ENCODE results near the gene ADAMTS17. TPM values are rescaled to one million over a fixed set of nuclear protein-coding genes. Genes with fewer than 3 reads are reported as not detected.
"Not testable (repeated sequence)": the region's sequence is repeated elsewhere in the genome, so short reads cannot be mapped to it uniquely, and the experiment has no call there.

ADAMTS17 gene
- total and polyA plus RNA-seq, 9 of the 15 experiments (the other 6 are each of a cell fraction or from before 2014, with no cell fraction given) = 0.01 to 0.14 (median 0.07) TPM; not detected in 6

DNA sequence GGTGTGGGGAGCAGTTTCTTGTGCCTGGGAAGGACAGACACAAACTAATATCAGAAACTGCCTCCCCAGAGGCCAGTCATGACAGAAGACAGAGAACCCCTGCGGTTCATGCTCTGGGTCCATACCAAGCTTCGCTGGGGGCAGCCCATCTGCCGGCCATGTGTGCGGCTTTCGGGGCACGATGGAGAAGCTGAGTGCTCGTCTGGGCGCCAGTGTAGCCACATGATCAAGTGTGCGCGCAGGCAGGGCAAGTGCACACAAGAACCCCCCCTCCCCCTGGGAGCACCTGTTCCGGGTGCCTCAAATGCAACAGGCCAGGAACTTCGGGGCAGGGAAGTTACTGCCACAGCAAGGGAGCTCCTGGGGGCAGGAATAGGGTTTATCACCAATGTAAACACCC is 1.8 kb downstream of the ADAMTS17 start (continued):
- TF ChIP-seq, protein P1, sequence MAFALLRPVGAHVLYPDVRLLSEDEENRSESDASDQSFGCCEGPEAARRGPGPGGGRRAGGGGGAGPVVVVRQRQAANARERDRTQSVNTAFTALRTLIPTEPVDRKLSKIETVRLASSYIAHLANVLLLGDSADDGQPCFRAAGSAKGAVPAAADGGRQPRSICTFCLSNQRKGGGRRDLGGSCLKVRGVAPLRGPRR (CRISPR knock-in tag; IDR thresholded peaks at IDR 0.05) = no peak

DNA sequence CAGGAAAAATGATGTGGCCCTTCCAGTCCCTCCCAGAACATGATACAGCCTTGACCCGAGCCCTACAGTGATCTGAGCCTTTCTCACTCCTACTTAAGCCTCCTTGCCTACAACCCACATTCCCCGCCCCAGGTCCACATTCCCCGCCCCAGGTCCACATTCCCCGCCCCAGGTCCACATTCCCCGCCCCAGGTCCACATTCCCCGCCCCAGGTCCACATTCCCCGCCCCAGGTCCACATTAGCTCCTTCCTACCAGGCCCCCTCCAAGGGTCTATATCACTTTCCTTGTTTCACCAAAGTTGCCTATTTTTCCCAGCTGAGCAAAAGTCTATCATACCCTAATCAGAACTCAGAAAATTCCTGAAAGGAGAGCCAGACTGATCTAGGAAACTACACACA is 2.3 kb downstream of the ADAMTS17 start:
- H3K27ac ChIP-seq (ENCODE audit: extremely low read depth, low read depth, low read length); H3K36me3 ChIP-seq (ENCODE audit: control insufficient read depth, insufficient read depth, low read length); in situ Hi-C loops (cut with MboI); intact Hi-C loops (cut with micrococcal nuclease); H2AFZ ChIP-seq (ENCODE audit: low read depth, low read length); H3K9ac ChIP-seq (ENCODE audit: insufficient read depth in 1 of 2, low read depth in 2 of 2, low read length in 2 of 2); H3K9me1 ChIP-seq (ENCODE audit: control insufficient read depth, insufficient read depth, low read length); H3K79me2 ChIP-seq (ENCODE audit: control insufficient read depth, insufficient read depth, low read length); ATAC-seq; H3K9me3 ChIP-seq (replicated peaks; ENCODE audit: control insufficient read depth, insufficient read depth, low read depth, low read length); FAIRE-seq; BruUV-seq (replicated peaks); H3K4me3 ChIP-seq; H3K4me2 ChIP-seq (ENCODE audit: insufficient read depth, low read length); H4K20me1 ChIP-seq (replicated peaks; ENCODE audit: control insufficient read depth, insufficient read depth, low read length); CTCF ChIA-PET (ENCODE audit: low intra/inter-chr PET ratio); DNase-seq (ENCODE audit: extremely low read depth in 1 of 4, low spot score in 3 of 4); H3K4me1 ChIP-seq (replicated peaks in 1 of 2; ENCODE audit: control insufficient read depth in 2 of 2, insufficient read depth in 2 of 2, low read length in 2 of 2): not testable (repeated sequence)
- 0% methylated on average over 1 of the region's 7 CpGs for WGBS (ENCODE audit: insufficient coverage, low coverage, missing lambda C conversion rate)
- POLR2A ChIA-PET = interaction anchor here (0.6 to 1.2 kb wide), 4 partner anchors 9 to 388 kb away, joined by 3 read pairs; no protein-coding TSS in a partner anchor
- H3K27me3 ChIP-seq (ENCODE audit: control insufficient read depth in 2 of 2, insufficient read depth in 2 of 2, low read length in 2 of 2) = peaks cover 2 to 26% of the 10 kb centered on the region in 2 experiments; a peak in 3 of 5 replicates

DNA sequence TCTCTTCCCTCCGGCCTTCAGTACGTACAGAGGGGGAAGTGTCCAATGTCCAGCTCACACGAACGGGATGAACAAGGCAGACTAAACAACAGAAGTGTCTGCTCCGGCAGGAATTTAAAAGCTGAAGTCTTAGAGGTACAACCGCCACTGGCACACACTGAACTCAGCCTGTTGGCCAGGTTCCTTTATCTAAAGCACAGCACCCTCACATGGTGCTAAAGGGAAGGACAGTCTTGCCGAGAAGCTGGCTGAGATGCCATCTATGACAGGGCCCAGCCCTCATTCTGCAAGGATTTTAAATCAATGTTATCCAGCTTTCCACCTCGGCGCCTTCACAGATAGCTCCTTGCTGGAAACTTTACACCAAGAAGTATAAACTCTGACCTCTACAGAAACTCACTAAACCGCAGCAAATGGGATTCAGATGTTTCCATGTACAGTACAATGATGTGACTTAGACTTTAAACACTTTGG is 2.8 kb downstream of the ADAMTS17 start:
- no peak overlapping the region for H3K9ac ChIP-seq (ENCODE audit: insufficient read depth in 1 of 2, low read depth in 2 of 2, low read length in 2 of 2)
- no peaks in the 10 kb centered on the region for H3K9me1 ChIP-seq (ENCODE audit: control insufficient read depth, insufficient read depth, low read length)
- H3K79me2 ChIP-seq (ENCODE audit: control insufficient read depth, insufficient read depth, low read length) = no peaks in the 10 kb centered on the region
- intact Hi-C loops (cut with micrococcal nuclease) (no loop called here), in situ Hi-C loops (cut with MboI) (no loop called here)
- no peak overlapping the region for H3K4me3 ChIP-seq
- peak in 3 of 4 experiments; percentile 16 to 23 (median 20) for DNase-seq (ENCODE audit: extremely low read depth in 1 of 4, low spot score in 3 of 4)
- no peaks in the 10 kb centered on the region for H4K20me1 ChIP-seq (replicated peaks; ENCODE audit: control insufficient read depth, insufficient read depth, low read length)
- no peaks in the 10 kb centered on the region for H3K9me3 ChIP-seq (replicated peaks; ENCODE audit: control insufficient read depth, insufficient read depth, low read depth, low read length)
- peaks cover 2 to 30% of the 10 kb centered on the region in 2 experiments; a peak in 3 of 5 replicates for H3K27me3 ChIP-seq (ENCODE audit: control insufficient read depth in 2 of 2, insufficient read depth in 2 of 2, low read length in 2 of 2)
- peaks cover 0 to 7% of the 10 kb centered on the region in 2 experiments; a peak in 1 of 5 replicates for H3K4me1 ChIP-seq (replicated peaks in 1 of 2; ENCODE audit: control insufficient read depth in 2 of 2, insufficient read depth in 2 of 2, low read length in 2 of 2)
- no peaks in the 10 kb centered on the region for H3K36me3 ChIP-seq (ENCODE audit: control insufficient read depth, insufficient read depth, low read length)
- ChIA-PET CTCF (ENCODE audit: low intra/inter-chr PET ratio) (no interaction called here), POLR2A (interaction anchor here (0.6 to 1.2 kb wide), 4 partner anchors 8 to 388 kb away, joined by 3 read pairs; no protein-coding TSS in a partner anchor)
- 0% methylated on average over 10 of the region's 10 CpGs for WGBS (ENCODE audit: insufficient coverage, low coverage, missing lambda C conversion rate)
- FAIRE-seq = no peak
- H2AFZ ChIP-seq (ENCODE audit: low read depth, low read length) = no peak overlapping the region
- no peak overlapping the region for H3K4me2 ChIP-seq (ENCODE audit: insufficient read depth, low read length)
- ATAC-seq = peak; percentile 79
- no peak overlapping the region for H3K27ac ChIP-seq (ENCODE audit: extremely low read depth, low read depth, low read length)
- no TSS peak for BruUV-seq (replicated peaks)
- TF ChIP-seq RAD21 (CRISPR knock-in tag; conservative IDR thresholded peaks at IDR 0.05 in 1 of 2, IDR thresholded peaks at IDR 0.05 in 1 of 2) = peak in 1 of 2 experiments; percentile 32; a peak in 2 of 4 replicates
- TF ChIP-seq, protein P2, sequence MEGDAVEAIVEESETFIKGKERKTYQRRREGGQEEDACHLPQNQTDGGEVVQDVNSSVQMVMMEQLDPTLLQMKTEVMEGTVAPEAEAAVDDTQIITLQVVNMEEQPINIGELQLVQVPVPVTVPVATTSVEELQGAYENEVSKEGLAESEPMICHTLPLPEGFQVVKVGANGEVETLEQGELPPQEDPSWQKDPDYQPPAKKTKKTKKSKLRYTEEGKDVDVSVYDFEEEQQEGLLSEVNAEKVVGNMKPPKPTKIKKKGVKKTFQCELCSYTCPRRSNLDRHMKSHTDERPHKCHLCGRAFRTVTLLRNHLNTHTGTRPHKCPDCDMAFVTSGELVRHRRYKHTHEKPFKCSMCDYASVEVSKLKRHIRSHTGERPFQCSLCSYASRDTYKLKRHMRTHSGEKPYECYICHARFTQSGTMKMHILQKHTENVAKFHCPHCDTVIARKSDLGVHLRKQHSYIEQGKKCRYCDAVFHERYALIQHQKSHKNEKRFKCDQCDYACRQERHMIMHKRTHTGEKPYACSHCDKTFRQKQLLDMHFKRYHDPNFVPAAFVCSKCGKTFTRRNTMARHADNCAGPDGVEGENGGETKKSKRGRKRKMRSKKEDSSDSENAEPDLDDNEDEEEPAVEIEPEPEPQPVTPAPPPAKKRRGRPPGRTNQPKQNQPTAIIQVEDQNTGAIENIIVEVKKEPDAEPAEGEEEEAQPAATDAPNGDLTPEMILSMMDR (IDR thresholded peaks at IDR 0.05 in 2 of 3, conservative IDR thresholded peaks at IDR 0.05 in 1 of 3; ENCODE audit: insufficient read depth in 2 of 3, low read depth in 1 of 3, low read length in 3 of 3) = peak; percentile 37 to 58 (median 56); a peak in 5 of 6 replicates
- no peak for TF ChIP-seq TOE1 (IDR thresholded peaks at IDR 0.05; ENCODE audit: borderline replicate concordance)
- no peak for TF ChIP-seq TOE1 (CRISPR knock-in tag; IDR thresholded peaks at IDR 0.05; ENCODE audit: borderline replicate concordance, low read depth)
- TF ChIP-seq PTTG1 (tag; IDR thresholded peaks at IDR 0.05; ENCODE audit: low read depth) = no peak
- TF ChIP-seq, protein P3, sequence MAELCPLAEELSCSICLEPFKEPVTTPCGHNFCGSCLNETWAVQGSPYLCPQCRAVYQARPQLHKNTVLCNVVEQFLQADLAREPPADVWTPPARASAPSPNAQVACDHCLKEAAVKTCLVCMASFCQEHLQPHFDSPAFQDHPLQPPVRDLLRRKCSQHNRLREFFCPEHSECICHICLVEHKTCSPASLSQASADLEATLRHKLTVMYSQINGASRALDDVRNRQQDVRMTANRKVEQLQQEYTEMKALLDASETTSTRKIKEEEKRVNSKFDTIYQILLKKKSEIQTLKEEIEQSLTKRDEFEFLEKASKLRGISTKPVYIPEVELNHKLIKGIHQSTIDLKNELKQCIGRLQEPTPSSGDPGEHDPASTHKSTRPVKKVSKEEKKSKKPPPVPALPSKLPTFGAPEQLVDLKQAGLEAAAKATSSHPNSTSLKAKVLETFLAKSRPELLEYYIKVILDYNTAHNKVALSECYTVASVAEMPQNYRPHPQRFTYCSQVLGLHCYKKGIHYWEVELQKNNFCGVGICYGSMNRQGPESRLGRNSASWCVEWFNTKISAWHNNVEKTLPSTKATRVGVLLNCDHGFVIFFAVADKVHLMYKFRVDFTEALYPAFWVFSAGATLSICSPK (IDR thresholded peaks at IDR 0.05; ENCODE audit: borderline replicate concordance) = no peak
